Fibroblast of peridontal ligament (primary cell): Measurements from ENCODE around the gene EPHB2.

Experiments used
- DNase-seq: peaks from one replicate; pipeline ENCODE4 v3.0.0-alpha.2; 2010; ENCODE audit errors: extremely low read depth

The EPHB2 gene

GRCh38 chr1:22722901-22723550 lies 12.4 kb downstream of the EPHB2 start:
- DNase-seq, result no peak

- DNase-seq, result no peak
These were observed 17.2 kb downstream of the EPHB2 start for GRCh38 chr1:22727873-22728272.

GRCh38 chr1:22728751-22729399 lies 18.2 kb downstream of the EPHB2 start:
- DNase-seq, result no peak

GRCh38 chr1:22729400-22729773 lies 18.7 kb downstream of the EPHB2 start:
- DNase-seq, result no peak

- no peak for DNase-seq
These were observed 19.3 kb downstream of the EPHB2 start for GRCh38 chr1:22729912-22730311.

GRCh38 chr1:22731924-22732720 lies 21.5 kb downstream of the EPHB2 start:
- peak; percentile 4 for DNase-seq

- DNase-seq, result no peak
These were observed 23.0 kb downstream of the EPHB2 start for GRCh38 chr1:22733643-22734042.

- no peak for DNase-seq
These were observed 26.0 kb downstream of the EPHB2 start for GRCh38 chr1:22736501-22737080.

- DNase-seq, result no peak
These were observed 26.9 kb downstream of the EPHB2 start for GRCh38 chr1:22737374-22738068.

GRCh38 chr1:22738069-22738435 lies 27.4 kb downstream of the EPHB2 start:
- no peak for DNase-seq

GRCh38 chr1:22738522-22738921 lies 27.9 kb downstream of the EPHB2 start:
- no peak for DNase-seq

GRCh38 chr1:22739648-22740385 lies 29.2 kb downstream of the EPHB2 start:
- peak; percentile 62 for DNase-seq

- no peak for DNase-seq
These were observed 30.5 kb downstream of the EPHB2 start for GRCh38 chr1:22741118-22741517.

- no peak for DNase-seq
These were observed 35.3 kb downstream of the EPHB2 start for GRCh38 chr1:22745669-22746585.

- peak; percentile 39 for DNase-seq
These were observed 36.5 kb downstream of the EPHB2 start for GRCh38 chr1:22747021-22747734.

GRCh38 chr1:22747735-22748073 lies 37.1 kb downstream of the EPHB2 start:
- DNase-seq, result no peak

GRCh38 chr1:22749503-22749902 lies 38.9 kb downstream of the EPHB2 start:
- no peak for DNase-seq

- DNase-seq, result peak; percentile 86
These were observed 39.5 kb downstream of the EPHB2 start for GRCh38 chr1:22749919-22750684.

- no peak for DNase-seq
These were observed 40.0 kb downstream of the EPHB2 start for GRCh38 chr1:22750685-22751051.
